Femur (tissue), 1 donor: Measurements from ENCODE around the gene MAG.

Experiments
- DNase-seq: peaks from one replicate; pipeline ENCODE4 v3.0.0-alpha.2; 2017

Gene MAG

GRCh38 chr19:35363001-35363590, 71.1 kb downstream of the MAG start:
- DNase-seq = no peak
